Measurements from ENCODE around the gene TACO1.

TACO1 gene

GRCh38 chr17:63578027-63578768, 22.5 kb upstream of the TACO1 start:
- in situ Hi-C loops (cut with MboI; ENCODE audit: low pct_unique_long_range_greater_than_20kb, low sequenced_read_pairs, unreplicated experiment), result no loop called here
- no peak for DNase-seq (ENCODE audit: low spot score)
- TF ChIP-seq CTCF (IDR thresholded peaks at IDR 0.05; ENCODE audit: extremely low read depth, insufficient read depth, missing control alignments), result no peak

GRCh38 chr17:63578769-63579111, 22.0 kb upstream of the TACO1 start:
- in situ Hi-C loops (cut with MboI; ENCODE audit: low pct_unique_long_range_greater_than_20kb, low sequenced_read_pairs, unreplicated experiment), result no loop called here
- TF ChIP-seq CTCF (IDR thresholded peaks at IDR 0.05; ENCODE audit: extremely low read depth, insufficient read depth, missing control alignments), result no peak
- no peak for DNase-seq (ENCODE audit: low spot score)

- in situ Hi-C loops (cut with MboI; ENCODE audit: low pct_unique_long_range_greater_than_20kb, low sequenced_read_pairs, unreplicated experiment), result no loop called here
- no peak for DNase-seq (ENCODE audit: low spot score)
- TF ChIP-seq CTCF (IDR thresholded peaks at IDR 0.05; ENCODE audit: extremely low read depth, insufficient read depth, missing control alignments), result no peak
These were observed 21.1 kb upstream of the TACO1 start for GRCh38 chr17:63579633-63580032.

GRCh38 chr17:63587770-63588169, 12.9 kb upstream of the TACO1 start:
- TF ChIP-seq CTCF (IDR thresholded peaks at IDR 0.05; ENCODE audit: extremely low read depth, insufficient read depth, missing control alignments), result no peak
- DNase-seq (ENCODE audit: low spot score), result no peak
- in situ Hi-C loops (cut with MboI; ENCODE audit: low pct_unique_long_range_greater_than_20kb, low sequenced_read_pairs, unreplicated experiment), result no loop called here

GRCh38 chr17:63588797-63589196, 11.9 kb upstream of the TACO1 start:
- TF ChIP-seq CTCF (IDR thresholded peaks at IDR 0.05; ENCODE audit: extremely low read depth, insufficient read depth, missing control alignments), result no peak
- no peak for DNase-seq (ENCODE audit: low spot score)
- in situ Hi-C loops (cut with MboI; ENCODE audit: low pct_unique_long_range_greater_than_20kb, low sequenced_read_pairs, unreplicated experiment), result no loop called here

- in situ Hi-C loops (cut with MboI; ENCODE audit: low pct_unique_long_range_greater_than_20kb, low sequenced_read_pairs, unreplicated experiment), result no loop called here
- DNase-seq (ENCODE audit: low spot score), result no peak
- no peak for TF ChIP-seq CTCF (IDR thresholded peaks at IDR 0.05; ENCODE audit: extremely low read depth, insufficient read depth, missing control alignments)
These were observed 11.0 kb upstream of the TACO1 start for GRCh38 chr17:63589646-63590045.

All from GM13977 (cell line).